ENCODE data around the gene H6PD. TPM values are rescaled to one million over a fixed set of nuclear protein-coding genes. Genes with fewer than 3 reads are reported as not detected.

H6PD gene
- polyA plus RNA-seq, 4 donors = 2.7 to 50.1 (median 14.3) TPM

GRCh38 chr1:9284061-9284460 lies 49.5 kb downstream of the H6PD start:
- H3K9me3 ChIP-seq (ENCODE audit: control insufficient read depth in 2 of 2, insufficient read depth in 1 of 2, low read depth in 1 of 2, low read length in 1 of 2) = peaks cover 0 to 39% of the 10 kb centered on the region in 2 donors
- H3K4me1 ChIP-seq (ENCODE audit: control insufficient read depth in 3 of 3, insufficient read depth in 2 of 3, low read depth in 1 of 3, low read length in 2 of 3) = peaks cover 0 to 18% (median 5%) of the 10 kb centered on the region in 3 donors
- no peaks in the 10 kb centered on the region for H3K27me3 ChIP-seq (ENCODE audit: control insufficient read depth in 3 of 3, insufficient read depth in 3 of 3, low read length in 3 of 3)
- DNase-seq (no peak), FAIRE-seq (no peak)
- H3K4me3 ChIP-seq (ENCODE audit: low read depth in 1 of 3, low read length in 3 of 3) = no peak overlapping the region
- 37 to 66% (median 41%) methylated on average over 2 of the region's 2 CpGs for WGBS, 3 donors
- H3K36me3 ChIP-seq (ENCODE audit: control insufficient read depth in 3 of 3, insufficient read depth in 2 of 3, low read depth in 1 of 3, low read length in 3 of 3) = no peaks in the 10 kb centered on the region
- no peak overlapping the region for H3K27ac ChIP-seq (ENCODE audit: low read depth in 1 of 3, low read length in 2 of 3)

- Histone ChIP-seq H3K27me3 (ENCODE audit: control insufficient read depth in 3 of 3, insufficient read depth in 3 of 3, low read length in 3 of 3) (no peaks in the 10 kb centered on the region), H3K9me3 (ENCODE audit: control insufficient read depth in 2 of 2, insufficient read depth in 1 of 2, low read depth in 1 of 2, low read length in 1 of 2) (peaks cover 0 to 41% of the 10 kb centered on the region in 2 donors), H3K36me3 (ENCODE audit: control insufficient read depth in 3 of 3, insufficient read depth in 2 of 3, low read depth in 1 of 3, low read length in 3 of 3) (no peaks in the 10 kb centered on the region), H3K27ac (ENCODE audit: low read depth in 1 of 3, low read length in 2 of 3) (no peak overlapping the region), H3K4me3 (ENCODE audit: low read depth in 1 of 3, low read length in 3 of 3) (no peak overlapping the region), H3K4me1 (ENCODE audit: control insufficient read depth in 3 of 3, insufficient read depth in 2 of 3, low read depth in 1 of 3, low read length in 2 of 3) (peaks cover 0 to 1% (median 0%) of the 10 kb centered on the region in 3 donors)
- DNase-seq (peak in 1 of 2 donors; percentile 51), FAIRE-seq (no peak)
- WGBS, 3 donors = 28 to 65% (median 41%) methylated on average over 6 of the region's 6 CpGs
These were observed 52.0 kb downstream of the H6PD start for GRCh38 chr1:9286556-9286955.

- DNase-seq (peak; percentile 64 to 78), FAIRE-seq (peak; percentile 83)
- H3K27ac ChIP-seq (ENCODE audit: low read depth in 1 of 3, low read length in 2 of 3) = no peak overlapping the region
- H3K4me1 ChIP-seq (ENCODE audit: control insufficient read depth in 3 of 3, insufficient read depth in 2 of 3, low read depth in 1 of 3, low read length in 2 of 3) = peaks cover 0 to 9% (median 0%) of the 10 kb centered on the region in 3 donors
- WGBS, 3 donors = 37 to 41% (median 40%) methylated on average over 6 of the region's 6 CpGs
- H3K27me3 ChIP-seq (ENCODE audit: control insufficient read depth in 3 of 3, insufficient read depth in 3 of 3, low read length in 3 of 3) = no peaks in the 10 kb centered on the region
- no peaks in the 10 kb centered on the region for H3K36me3 ChIP-seq (ENCODE audit: control insufficient read depth in 3 of 3, insufficient read depth in 2 of 3, low read depth in 1 of 3, low read length in 3 of 3)
- peaks cover 0 to 37% of the 10 kb centered on the region in 2 donors for H3K9me3 ChIP-seq (ENCODE audit: control insufficient read depth in 2 of 2, insufficient read depth in 1 of 2, low read depth in 1 of 2, low read length in 1 of 2)
- H3K4me3 ChIP-seq (ENCODE audit: low read depth in 1 of 3, low read length in 3 of 3) = no peak overlapping the region
These were observed 54.5 kb downstream of the H6PD start for GRCh38 chr1:9289090-9289534.

- 51 to 66% (median 62%) methylated on average over 5 of the region's 5 CpGs for WGBS, 3 donors
- Histone ChIP-seq H3K36me3 (ENCODE audit: control insufficient read depth in 3 of 3, insufficient read depth in 2 of 3, low read depth in 1 of 3, low read length in 3 of 3) (peaks cover 0 to 3% (median 0%) of the 10 kb centered on the region in 3 donors), H3K4me1 (ENCODE audit: control insufficient read depth in 3 of 3, insufficient read depth in 2 of 3, low read depth in 1 of 3, low read length in 2 of 3) (peaks cover 0 to 17% (median 0%) of the 10 kb centered on the region in 3 donors), H3K4me3 (ENCODE audit: low read depth in 1 of 3, low read length in 3 of 3) (no peak overlapping the region), H3K9me3 (ENCODE audit: control insufficient read depth in 2 of 2, insufficient read depth in 1 of 2, low read depth in 1 of 2, low read length in 1 of 2) (peaks cover 0 to 33% of the 10 kb centered on the region in 2 donors), H3K27me3 (ENCODE audit: control insufficient read depth in 3 of 3, insufficient read depth in 3 of 3, low read length in 3 of 3) (no peaks in the 10 kb centered on the region), H3K27ac (ENCODE audit: low read depth in 1 of 3, low read length in 2 of 3) (peak overlapping the region in 1 of 3 donors; percentile 76)
- DNase-seq (no peak), FAIRE-seq (no peak)
These were observed 55.3 kb downstream of the H6PD start for GRCh38 chr1:9289711-9290485.

- Histone ChIP-seq H3K9me3 (ENCODE audit: control insufficient read depth in 2 of 2, insufficient read depth in 1 of 2, low read depth in 1 of 2, low read length in 1 of 2) (peaks cover 0 to 18% of the 10 kb centered on the region in 2 donors), H3K27ac (ENCODE audit: low read depth in 1 of 3, low read length in 2 of 3) (peak overlapping the region; percentile 69 to 87 (median 83)), H3K36me3 (ENCODE audit: control insufficient read depth in 3 of 3, insufficient read depth in 2 of 3, low read depth in 1 of 3, low read length in 3 of 3) (peaks cover 0 to 8% (median 0%) of the 10 kb centered on the region in 3 donors), H3K4me1 (ENCODE audit: control insufficient read depth in 3 of 3, insufficient read depth in 2 of 3, low read depth in 1 of 3, low read length in 2 of 3) (peaks cover 0 to 37% (median 10%) of the 10 kb centered on the region in 3 donors), H3K27me3 (ENCODE audit: control insufficient read depth in 3 of 3, insufficient read depth in 3 of 3, low read length in 3 of 3) (no peaks in the 10 kb centered on the region), H3K4me3 (ENCODE audit: low read depth in 1 of 3, low read length in 3 of 3) (peak overlapping the region in 2 of 3 donors; percentile 68 to 97)
- FAIRE-seq (no peak), DNase-seq (peak; percentile 83 to 89)
- WGBS, 3 donors = 3 to 21% (median 19%) methylated on average over 13 of the region's 13 CpGs
These were observed 57.4 kb downstream of the H6PD start for GRCh38 chr1:9291914-9292360.

- Histone ChIP-seq H3K9me3 (ENCODE audit: control insufficient read depth in 2 of 2, insufficient read depth in 1 of 2, low read depth in 1 of 2, low read length in 1 of 2) (peaks cover 0 to 11% of the 10 kb centered on the region in 2 donors), H3K4me3 (ENCODE audit: low read depth in 1 of 3, low read length in 3 of 3) (peak within 1 kb of the TSS; percentile 78 to 97 (median 81)), H3K36me3 (ENCODE audit: control insufficient read depth in 3 of 3, insufficient read depth in 2 of 3, low read depth in 1 of 3, low read length in 3 of 3) (peaks cover 0 to 11% (median 0%) of the 10 kb centered on the region in 3 donors), H3K27ac (ENCODE audit: low read depth in 1 of 3, low read length in 2 of 3) (peak within 1 kb of the TSS; percentile 83 to 87 (median 85)), H3K4me1 (ENCODE audit: control insufficient read depth in 3 of 3, insufficient read depth in 2 of 3, low read depth in 1 of 3, low read length in 2 of 3) (peaks cover 5 to 44% (median 14%) of the 10 kb centered on the region in 3 donors), H3K27me3 (ENCODE audit: control insufficient read depth in 3 of 3, insufficient read depth in 3 of 3, low read length in 3 of 3) (no peaks in the 10 kb centered on the region)
- FAIRE-seq (no peak), DNase-seq (peak; percentile 82 to 89)
- 0 to 2% (median 1%) methylated on average over 58 to 119 of the region's 119 CpGs for WGBS, 3 donors
These were observed 58.0 kb downstream of the H6PD start, which contains the start of gene SPSB1 for GRCh38 chr1:9292361-9293240. SPSB1 (plus strand) TSS chr1:9292894; CDS start chr1:9355892, 62,998 bp downstream.

GRCh38 chr1:9293241-9293532 lies 58.6 kb downstream of the H6PD start:
- H3K4me3 ChIP-seq (ENCODE audit: low read depth in 1 of 3, low read length in 3 of 3) = peak overlapping the region; percentile 78 to 97 (median 81)
- FAIRE-seq (no peak), DNase-seq (no peak)
- H3K4me1 ChIP-seq (ENCODE audit: control insufficient read depth in 3 of 3, insufficient read depth in 2 of 3, low read depth in 1 of 3, low read length in 2 of 3) = peaks cover 6 to 48% (median 14%) of the 10 kb centered on the region in 3 donors
- WGBS, 3 donors = 1 to 2% methylated on average over 20 to 43 of the region's 43 CpGs; no CpG with 5 or more reads in 1 of the 3 donors
- peaks cover 0 to 5% of the 10 kb centered on the region in 2 donors for H3K9me3 ChIP-seq (ENCODE audit: control insufficient read depth in 2 of 2, insufficient read depth in 1 of 2, low read depth in 1 of 2, low read length in 1 of 2)
- H3K27ac ChIP-seq (ENCODE audit: low read depth in 1 of 3, low read length in 2 of 3) = peak overlapping the region; percentile 70 to 85 (median 79)
- no peaks in the 10 kb centered on the region for H3K27me3 ChIP-seq (ENCODE audit: control insufficient read depth in 3 of 3, insufficient read depth in 3 of 3, low read length in 3 of 3)
- H3K36me3 ChIP-seq (ENCODE audit: control insufficient read depth in 3 of 3, insufficient read depth in 2 of 3, low read depth in 1 of 3, low read length in 3 of 3) = peaks cover 0 to 13% (median 0%) of the 10 kb centered on the region in 3 donors

Data from small intestine (tissue), 7 donors.